IPS DF 4.7 (cell line): ENCODE data around the gene CLDN4.
"Not testable (repeated sequence)": the region's sequence is repeated elsewhere in the genome, so short reads cannot be mapped to it uniquely, and the experiment has no call there.

Experiments
- DNase-seq: peaks from one replicate; pipeline ENCODE4 v3.0.0-alpha.2; 2013; ENCODE audit warnings: low spot score; ENCODE audit errors: extremely low read depth

CLDN4 gene

GRCh38 chr7:73842067-73842976, 11.5 kb downstream of the CLDN4 start, which contains the start of gene METTL27:
TSS of gene METTL27 (minus strand) at chr7:73842516. CDS start at chr7:73842140, 376 bp downstream.
- no peak for DNase-seq

GRCh38 chr7:73844131-73844547, 13.3 kb downstream of the CLDN4 start:
- no peak for DNase-seq

- DNase-seq = no peak
Measured at GRCh38 chr7:73844848-73845460, 14.2 kb downstream of the CLDN4 start.

GRCh38 chr7:73845701-73846195, 15.0 kb downstream of the CLDN4 start:
- DNase-seq = not testable (repeated sequence)

GRCh38 chr7:73847941-73848723, 17.3 kb downstream of the CLDN4 start:
- DNase-seq = no peak

- DNase-seq = no peak
Measured at GRCh38 chr7:73850781-73851207, 20.0 kb downstream of the CLDN4 start.

DNA sequence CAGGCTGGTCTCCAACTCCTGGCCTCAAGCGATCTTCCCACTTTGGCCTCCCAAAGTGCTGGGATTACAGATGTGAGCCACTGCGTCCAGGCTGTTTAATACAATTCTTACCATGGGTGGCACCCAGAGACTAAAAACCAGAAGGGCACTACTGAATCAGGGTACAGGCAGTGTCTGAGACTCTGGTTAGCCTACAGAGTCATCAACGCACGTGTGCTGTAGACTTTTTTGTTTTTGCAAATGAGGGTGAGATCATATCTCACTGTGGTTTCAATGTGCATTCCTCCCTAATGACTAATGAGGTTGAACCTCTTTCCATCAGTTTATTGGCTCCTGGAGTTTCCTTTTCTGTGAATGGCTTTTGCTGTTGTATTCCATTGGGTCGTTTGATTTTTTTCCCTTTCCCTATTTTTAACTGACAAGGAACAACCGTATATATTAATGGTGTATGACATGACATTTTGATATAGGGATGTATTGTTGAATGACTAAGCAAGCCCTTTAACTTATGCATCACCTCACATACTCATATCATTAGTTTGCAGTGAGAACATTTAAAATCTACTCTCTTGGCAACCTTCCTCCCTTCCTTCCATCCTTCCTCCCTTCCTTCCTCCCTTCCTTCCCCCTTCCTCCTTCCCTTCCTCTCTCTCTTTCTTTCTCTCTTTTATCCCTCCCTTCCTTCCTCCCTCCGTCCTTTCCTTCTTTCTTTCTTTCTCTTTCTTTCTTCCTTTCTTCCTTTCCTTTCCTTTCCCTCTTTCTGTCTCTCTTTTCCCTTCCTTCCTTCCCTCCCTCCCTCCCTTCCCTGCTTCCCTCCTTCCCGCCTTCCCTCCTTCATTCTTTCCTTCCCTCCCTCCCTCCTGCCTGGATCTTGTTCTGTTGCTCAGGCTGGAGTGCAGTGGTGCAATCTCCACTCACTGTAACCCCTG, 20.9 kb downstream of the CLDN4 start:
- no peak for DNase-seq

- DNase-seq = no peak
Measured at GRCh38 chr7:73852500-73852899, 21.7 kb downstream of the CLDN4 start.

DNA sequence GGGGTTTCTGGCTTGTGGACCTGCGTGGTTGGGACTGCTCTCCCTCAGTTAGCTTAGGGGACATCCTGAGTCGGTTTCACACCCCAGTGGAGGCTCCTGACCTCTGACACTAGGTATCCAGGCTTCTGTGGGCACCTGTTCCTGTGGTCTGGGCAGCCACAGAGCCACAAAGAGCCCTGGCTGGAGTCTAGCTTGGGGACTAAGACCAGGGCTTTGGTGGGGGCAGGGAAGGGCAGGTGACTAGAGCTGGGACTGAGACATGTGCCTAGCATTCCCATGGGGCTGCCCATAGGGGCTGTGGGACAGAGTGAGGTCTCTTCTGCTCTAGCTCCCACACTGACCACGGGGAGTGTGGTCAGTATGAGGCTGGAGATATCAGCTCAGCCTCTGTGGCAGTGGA, 26.1 kb downstream of the CLDN4 start:
- no peak for DNase-seq

- no peak for DNase-seq
Measured at GRCh38 chr7:73858807-73859206, 28.0 kb downstream of the CLDN4 start.

DNA sequence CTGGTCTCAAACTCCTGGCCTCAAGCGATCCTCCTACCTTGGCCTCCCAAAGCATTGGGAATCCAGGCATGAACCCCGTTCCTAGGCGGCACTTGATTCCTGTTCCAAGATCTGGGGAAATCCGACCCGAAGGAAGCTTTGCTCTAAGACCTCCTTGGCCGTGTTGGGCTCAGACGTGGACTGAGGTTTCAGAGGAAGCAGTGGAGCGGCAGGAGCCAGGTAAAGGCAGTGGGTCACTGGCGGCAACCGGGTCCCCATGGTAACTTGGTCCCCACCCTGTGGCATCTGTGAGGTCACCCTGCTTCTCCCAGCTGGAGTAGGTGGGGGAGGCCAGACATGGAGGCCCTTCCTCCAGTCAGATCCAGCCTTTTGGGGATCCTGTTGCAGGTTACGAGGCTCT, 30.1 kb downstream of the CLDN4 start, which contains the start of gene TMEM270:
TMEM270 (plus strand) TSS at position 301 of the 400 bp plus-strand sequence; CDS start at position 337, 36 bp downstream.
- DNase-seq = no peak

DNA sequence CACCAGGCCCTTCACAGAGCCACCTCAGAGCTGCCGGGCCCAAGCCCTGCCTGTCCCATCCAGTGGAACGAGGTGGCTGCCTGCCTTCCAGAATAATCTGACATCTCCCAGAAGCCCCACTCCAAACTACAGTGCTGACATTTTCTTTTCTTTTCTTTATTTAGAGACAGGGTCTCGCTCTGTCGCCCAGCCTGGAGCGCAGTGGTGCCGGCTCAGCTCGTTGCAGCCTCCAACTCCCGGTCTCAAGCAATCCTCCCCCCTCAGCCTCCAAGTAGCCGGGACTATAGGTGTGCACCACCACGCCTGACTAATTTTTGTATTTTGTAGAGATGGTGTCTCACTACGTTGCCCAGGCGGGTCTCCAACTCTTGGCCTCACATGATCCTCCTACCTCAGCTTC, 30.5 kb downstream of the CLDN4 start:
- no peak for DNase-seq

- no peak for DNase-seq
Measured at GRCh38 chr7:73864981-73865711, 34.4 kb downstream of the CLDN4 start.

DNA sequence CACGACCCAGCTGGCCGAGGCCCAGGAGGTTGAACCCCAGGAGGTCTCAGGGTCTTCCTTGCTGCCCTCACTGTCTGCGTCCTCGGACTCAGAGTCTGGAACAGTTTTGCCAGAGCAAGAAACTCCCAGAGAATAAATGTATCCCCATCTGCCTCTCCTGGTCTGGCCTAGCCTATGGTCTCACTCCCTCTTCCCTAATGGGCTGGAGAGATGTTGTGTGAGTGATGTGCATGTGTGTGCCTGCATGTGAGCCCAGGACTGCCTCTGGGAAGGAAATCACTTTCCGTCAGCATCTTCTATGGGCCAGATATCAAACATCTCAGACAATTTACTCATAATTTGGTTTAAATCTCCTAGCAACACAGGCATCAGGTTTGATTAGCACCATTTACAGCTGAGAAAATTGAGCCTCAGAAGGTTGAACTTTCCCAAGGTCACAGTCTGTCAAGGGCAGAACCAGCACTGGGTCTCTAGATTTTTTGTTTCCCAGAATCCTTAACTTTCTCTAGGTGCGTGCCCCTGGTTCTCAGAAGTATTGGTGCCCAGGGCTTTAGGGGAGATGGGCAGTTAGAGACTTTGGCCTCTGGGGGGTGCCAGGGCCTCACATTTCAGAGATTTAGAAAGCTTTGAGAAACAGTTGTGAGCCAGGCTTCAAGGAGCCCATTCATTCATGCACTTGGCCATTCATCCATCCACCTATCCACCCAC, 35.1 kb downstream of the CLDN4 start:
- DNase-seq = no peak

GRCh38 chr7:73866446-73866767, 35.6 kb downstream of the CLDN4 start:
- no peak for DNase-seq

DNA sequence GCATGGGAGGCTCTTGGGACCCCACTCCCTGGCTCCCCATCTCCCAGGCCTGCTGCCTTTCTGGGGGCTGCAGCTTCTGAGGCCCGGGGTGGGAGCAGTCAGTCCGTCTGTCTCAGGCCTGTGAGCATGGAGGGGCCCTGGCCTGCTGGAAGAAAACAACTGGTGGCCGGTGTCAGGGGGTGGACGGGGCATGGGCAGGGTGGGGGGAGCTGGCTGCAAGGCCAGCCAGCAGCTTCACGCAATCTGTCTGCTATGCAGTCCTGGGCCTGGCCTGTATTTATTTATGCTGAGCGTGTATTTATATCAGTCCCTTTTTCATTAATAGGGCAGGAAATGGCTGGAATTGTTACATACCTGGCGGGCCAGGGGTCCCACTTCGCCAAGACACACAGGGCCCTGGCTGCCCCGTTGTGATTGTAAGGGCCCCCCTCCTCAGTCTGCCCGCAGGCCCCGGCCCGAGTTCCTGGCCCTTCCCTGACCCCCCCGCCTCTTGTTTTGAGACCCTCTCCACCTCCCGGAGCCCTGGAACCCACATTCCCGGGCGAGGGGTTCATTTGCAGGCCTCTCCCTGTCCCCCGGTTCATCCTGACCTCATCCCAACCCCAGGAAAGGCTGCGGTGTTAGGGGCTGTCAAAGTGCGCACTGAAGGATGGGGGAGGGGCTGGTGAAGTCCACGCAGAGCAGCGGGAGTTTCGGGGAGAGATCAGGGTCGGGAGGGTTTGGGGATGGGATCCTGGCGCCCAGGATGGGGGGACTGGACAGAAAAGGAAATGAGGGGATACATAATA, 38.4 kb downstream of the CLDN4 start:
- no peak for DNase-seq

- no peak for DNase-seq
Measured at GRCh38 chr7:73870041-73870492, 39.3 kb downstream of the CLDN4 start.
